Activated CD8-positive, alpha-beta T cell treated with anti-CD3 and anti-CD28 coated beads, Interleukin-2, amount 10 ng/mL, durations not matched to agents 7 days and 5 days (primary cell): Measurements from ENCODE around the gene BICC1. TPM values are rescaled to one million over a fixed set of nuclear protein-coding genes. Genes with fewer than 3 reads are reported as not detected.
"Not testable (repeated sequence)": the region's sequence is repeated elsewhere in the genome, so short reads cannot be mapped to it uniquely, and the experiment has no call there.

Experiments used
- ATAC-seq: fragments of 150-1000 bp; cut with Tn5 transposase; one replicate; pipeline ENCODE4 v1.10.0; 2021; ENCODE audit warnings: moderate library complexity
- CTCF ChIA-PET: fragments of 350-600 bp; sonication (Branson Sonifier 250); formaldehyde crosslinking; loops from one replicate; lab custom pipeline; 2021; ENCODE audit warnings: antibody characterized with exemption; lab: Charles Lee
- POLR2A ChIA-PET: fragments of 350-600 bp; sonication (Branson Sonifier 250); formaldehyde crosslinking; loops from one replicate; lab custom pipeline; 2021; ENCODE audit warnings: antibody characterized with exemption; lab: Charles Lee
- DNase-seq: peaks from one replicate; pipeline ENCODE4 v3.0.0-alpha.2; 2020
- H3K27ac Mint-ChIP-seq: one replicate; pipeline ENCODE4 v1.8.0; 2021; ENCODE audit warnings: mild to moderate bottlenecking, mixed read lengths
- H3K27me3 Mint-ChIP-seq: one replicate; pipeline ENCODE4 v1.8.0; 2021; ENCODE audit warnings: low read depth, mixed read lengths
- H3K36me3 Mint-ChIP-seq: one replicate; pipeline ENCODE4 v1.8.0; 2021; ENCODE audit warnings: low read depth, mixed read lengths
- H3K4me1 Mint-ChIP-seq: one replicate; pipeline ENCODE4 v1.8.0; 2021; ENCODE audit warnings: low read depth, mixed read lengths
- H3K4me3 Mint-ChIP-seq: one replicate; pipeline ENCODE4 v1.8.0; 2021; ENCODE audit warnings: mild to moderate bottlenecking, mixed read lengths
- H3K9me3 Mint-ChIP-seq: one replicate; pipeline ENCODE4 v1.8.0; 2022; ENCODE audit warnings: mixed read lengths; ENCODE audit not compliant: insufficient read depth
- total RNA-seq, 2 experiments: library from RNA; stranded (reverse); gene quantifications; one replicate each; pipeline ENCODE4 v1.2.3, GENCODE V29; 2021

BICC1 gene
- total RNA-seq, 2 experiments from 2014 or later, result not detected

- POLR2A ChIA-PET, result no interaction called here
- no peak for ATAC-seq
- no peak overlapping the region for H3K4me3 Mint-ChIP-seq
- no peak overlapping the region for H3K27ac Mint-ChIP-seq
- CTCF ChIA-PET, result no interaction called here
- H3K4me1 Mint-ChIP-seq, result no peaks in the 10 kb centered on the region
- no peak for DNase-seq
- H3K36me3 Mint-ChIP-seq, result no peaks in the 10 kb centered on the region
- H3K27me3 Mint-ChIP-seq, result no peaks in the 10 kb centered on the region
- no peaks in the 10 kb centered on the region for H3K9me3 Mint-ChIP-seq
Measured at GRCh38 chr10:58590152-58590840, 77.6 kb downstream of the BICC1 start.

- Mint-ChIP-seq H3K4me1 (no peaks in the 10 kb centered on the region), H3K27ac (no peak overlapping the region), H3K27me3 (no peaks in the 10 kb centered on the region), H3K36me3 (no peaks in the 10 kb centered on the region), H3K9me3 (no peaks in the 10 kb centered on the region), H3K4me3 (no peak overlapping the region)
- CTCF ChIA-PET, result no interaction called here
- no peak for ATAC-seq
- DNase-seq, result no peak
- POLR2A ChIA-PET, result no interaction called here
Measured at GRCh38 chr10:58590924-58591323, 78.3 kb downstream of the BICC1 start.

GRCh38 chr10:58593008-58593407, 80.3 kb downstream of the BICC1 start:
- no peaks in the 10 kb centered on the region for H3K36me3 Mint-ChIP-seq
- H3K9me3 Mint-ChIP-seq, result no peaks in the 10 kb centered on the region
- CTCF ChIA-PET, result no interaction called here
- no peak overlapping the region for H3K4me3 Mint-ChIP-seq
- no peaks in the 10 kb centered on the region for H3K27me3 Mint-ChIP-seq
- ATAC-seq, result no peak
- no peak overlapping the region for H3K27ac Mint-ChIP-seq
- DNase-seq, result no peak
- POLR2A ChIA-PET, result no interaction called here
- no peaks in the 10 kb centered on the region for H3K4me1 Mint-ChIP-seq

- H3K4me3 Mint-ChIP-seq, H3K27me3 Mint-ChIP-seq, POLR2A ChIA-PET, DNase-seq, ATAC-seq, H3K36me3 Mint-ChIP-seq, H3K27ac Mint-ChIP-seq, H3K9me3 Mint-ChIP-seq, H3K4me1 Mint-ChIP-seq, CTCF ChIA-PET: not testable (repeated sequence)
Measured at GRCh38 chr10:58597211-58597610, 84.5 kb downstream of the BICC1 start.

GRCh38 chr10:58599927-58600553, 87.4 kb downstream of the BICC1 start:
- H3K4me3 Mint-ChIP-seq, result no peak overlapping the region
- POLR2A ChIA-PET, result no interaction called here

DNA sequence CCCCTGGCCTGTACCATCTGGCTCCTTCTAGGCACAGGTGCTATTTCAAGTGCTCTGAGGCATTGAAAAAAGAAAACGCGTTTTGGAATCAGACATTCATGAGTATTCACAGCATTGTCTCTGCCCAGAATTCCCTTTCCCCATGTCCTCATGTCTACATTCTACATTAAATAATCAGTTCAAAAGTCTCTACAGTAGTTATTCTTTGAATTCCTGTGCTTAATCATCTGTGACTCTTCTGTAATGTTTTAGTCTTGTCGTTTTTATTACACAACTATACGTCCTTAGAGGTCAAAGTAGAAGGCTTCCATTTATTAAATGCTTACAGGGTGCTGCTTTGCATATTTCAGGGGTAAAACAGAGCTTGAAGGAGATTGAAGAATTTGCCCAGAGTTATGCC, 95.7 kb downstream of the BICC1 start:
- DNase-seq, result no peak
- Mint-ChIP-seq H3K4me1 (no peaks in the 10 kb centered on the region), H3K9me3 (no peaks in the 10 kb centered on the region), H3K4me3 (no peak overlapping the region), H3K36me3 (no peaks in the 10 kb centered on the region), H3K27ac (no peak overlapping the region), H3K27me3 (no peaks in the 10 kb centered on the region)
- no peak for ATAC-seq
- CTCF ChIA-PET, result no interaction called here
- POLR2A ChIA-PET, result no interaction called here

More at GRCh38 chr10:58599927-58600553, 87.4 kb downstream of the BICC1 start:
- no peak overlapping the region for H3K27ac Mint-ChIP-seq
- ATAC-seq, result no peak
- no peaks in the 10 kb centered on the region for H3K9me3 Mint-ChIP-seq
- DNase-seq, result no peak
- H3K4me1 Mint-ChIP-seq, result no peaks in the 10 kb centered on the region
- CTCF ChIA-PET, result no interaction called here
- no peaks in the 10 kb centered on the region for H3K36me3 Mint-ChIP-seq
- H3K27me3 Mint-ChIP-seq, result no peaks in the 10 kb centered on the region

- Mint-ChIP-seq H3K4me3 (no peak overlapping the region), H3K27me3 (no peaks in the 10 kb centered on the region), H3K9me3 (no peaks in the 10 kb centered on the region), H3K4me1 (no peaks in the 10 kb centered on the region), H3K27ac (no peak overlapping the region), H3K36me3 (no peaks in the 10 kb centered on the region)
- no peak for ATAC-seq
- ChIA-PET POLR2A (no interaction called here), CTCF (no interaction called here)
- DNase-seq, result no peak
Measured at GRCh38 chr10:58608826-58609531, 96.3 kb downstream of the BICC1 start.

GRCh38 chr10:58609532-58610150, 97.0 kb downstream of the BICC1 start:
- H3K36me3 Mint-ChIP-seq, result no peaks in the 10 kb centered on the region
- no peak overlapping the region for H3K27ac Mint-ChIP-seq
- CTCF ChIA-PET, result no interaction called here

GRCh38 chr10:58615237-58615935, 102.7 kb downstream of the BICC1 start:
- H3K4me3 Mint-ChIP-seq, result no peak overlapping the region

More at GRCh38 chr10:58609532-58610150, 97.0 kb downstream of the BICC1 start:
- POLR2A ChIA-PET, result no interaction called here
- Mint-ChIP-seq H3K27me3 (no peaks in the 10 kb centered on the region), H3K9me3 (no peaks in the 10 kb centered on the region), H3K4me3 (no peak overlapping the region), H3K4me1 (no peaks in the 10 kb centered on the region)
- ATAC-seq (no peak), DNase-seq (no peak)

GRCh38 chr10:58618158-58618676, 105.5 kb downstream of the BICC1 start:
- ChIA-PET POLR2A (no interaction called here), CTCF (no interaction called here)
- Mint-ChIP-seq H3K27me3 (no peaks in the 10 kb centered on the region), H3K36me3 (no peaks in the 10 kb centered on the region), H3K4me3 (no peak overlapping the region), H3K27ac (no peak overlapping the region), H3K4me1 (no peaks in the 10 kb centered on the region), H3K9me3 (no peaks in the 10 kb centered on the region)
- DNase-seq, result no peak
- ATAC-seq, result no peak

More at GRCh38 chr10:58615237-58615935, 102.7 kb downstream of the BICC1 start:
- H3K9me3 Mint-ChIP-seq, result no peaks in the 10 kb centered on the region
- no peaks in the 10 kb centered on the region for H3K27me3 Mint-ChIP-seq
- DNase-seq, result no peak
- POLR2A ChIA-PET, result no interaction called here
- CTCF ChIA-PET, result no interaction called here
- H3K27ac Mint-ChIP-seq, result no peak overlapping the region
- no peak for ATAC-seq
- no peaks in the 10 kb centered on the region for H3K4me1 Mint-ChIP-seq
- H3K36me3 Mint-ChIP-seq, result no peaks in the 10 kb centered on the region

DNA sequence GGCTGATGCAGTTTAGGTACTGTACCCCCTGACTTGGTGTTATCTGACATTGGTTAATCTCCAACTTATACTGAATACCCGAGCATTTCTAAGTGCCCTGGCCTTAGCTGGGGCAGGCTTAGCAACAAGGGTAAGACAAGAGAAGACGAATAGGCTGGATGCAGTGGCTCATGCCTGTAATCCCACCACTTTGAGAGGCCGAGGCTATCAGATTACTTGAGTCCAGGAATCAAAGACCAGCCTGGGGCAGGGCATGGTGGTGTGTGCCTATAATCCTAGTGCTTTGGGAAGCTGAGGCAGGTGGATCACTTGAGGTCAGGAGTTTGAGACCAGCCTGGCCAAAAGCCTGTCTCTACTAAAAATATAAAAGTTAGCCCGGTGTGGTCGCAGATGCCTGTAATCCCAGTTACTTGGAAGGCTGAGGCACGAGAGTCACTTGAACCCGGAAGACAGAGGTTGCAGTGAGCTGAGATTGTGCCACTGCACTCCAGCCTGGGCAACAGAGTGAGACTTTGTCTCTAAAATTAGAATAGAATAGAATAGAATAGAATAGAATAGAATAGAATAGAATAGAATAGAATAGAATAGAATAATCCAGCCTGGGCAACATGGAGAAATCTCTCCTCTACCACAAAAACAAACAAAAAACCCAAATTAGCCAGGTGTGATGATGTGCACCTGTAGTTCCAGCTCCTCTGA, 108.9 kb downstream of the BICC1 start:
- Mint-ChIP-seq H3K27me3 (no peaks in the 10 kb centered on the region), H3K27ac (no peak overlapping the region), H3K9me3 (no peaks in the 10 kb centered on the region), H3K36me3 (no peaks in the 10 kb centered on the region), H3K4me1 (no peaks in the 10 kb centered on the region), H3K4me3 (no peak overlapping the region)
- CTCF ChIA-PET, result no interaction called here
- POLR2A ChIA-PET, result no interaction called here
- DNase-seq, result no peak
- no peak for ATAC-seq
